Measurements from ENCODE around the gene IGSF21.

GRCh38 chr1:18363436-18363835 is 255.8 kb downstream of the IGSF21 start:
- no peak for TF ChIP-seq CTCF (IDR thresholded peaks at IDR 0.05)
- TF ChIP-seq POLR2A (IDR thresholded peaks at IDR 0.05), result no peak
- no peak for TF ChIP-seq POLR2AphosphoS5 (IDR thresholded peaks at IDR 0.05)
- TF ChIP-seq EP300 (IDR thresholded peaks at IDR 0.05), result no peak

Data from suprapubic skin (tissue), 4 donors.